Gastroesophageal sphincter (tissue), 4 donors: ENCODE data around the gene OR56A4. TPM values are rescaled to one million over a fixed set of nuclear protein-coding genes. Genes with fewer than 3 reads are reported as not detected.

ENCODE experiments used
- ATAC-seq: fragments of 150-250 bp; one replicate; pipeline ENCODE4 v1.9.1; 2016; ENCODE audit warnings: mild to moderate bottlenecking, moderate library complexity
- H3K27ac ChIP-seq, 4 donors: fragments of 200-600 bp; sonication (generic) in 3 of 4; 1 replicate in 3 of 4; 2 replicates in 1 of 4; pipeline ENCODE4 v1.5.1; 2016 to 2019
- H3K27me3 ChIP-seq: fragments of 200-600 bp; sonication (generic); one replicate; pipeline ENCODE4 v1.5.1; 2019
- H3K36me3 ChIP-seq, 2 donors: fragments of 200-600 bp; sonication (generic); one replicate each; pipeline ENCODE4 v1.5.1; 2019; ENCODE audit warnings: control low read depth in 1 of 2
- H3K4me1 ChIP-seq, 3 donors: fragments of 200-600 bp; sonication (generic); 1 replicate in 2 of 3; 2 replicates in 1 of 3; pipeline ENCODE4 v1.5.1; 2016 to 2019; ENCODE audit warnings: control low read depth in 2 of 3
- H3K4me3 ChIP-seq, 2 donors: fragments of 200-600 bp; sonication (generic); one replicate each; pipeline ENCODE4 v1.5.1; 2019; ENCODE audit warnings: mild to moderate bottlenecking in 1 of 2, moderate library complexity in 1 of 2
- H3K9me3 ChIP-seq, 3 donors: fragments of 200-600 bp; sonication (generic); one replicate each; pipeline ENCODE4 v1.5.1; 2017 to 2019; ENCODE audit warnings: control low read depth in 2 of 3
- EP300 ChIP-seq: sonication (generic); formaldehyde crosslinking; IDR thresholded peaks from one replicate; pipeline ENCODE4 v1.6.1; 2017; ENCODE audit warnings: antibody characterized with exemption, mild to moderate bottlenecking
- POLR2A ChIP-seq, 2 donors: fragments of 450-650 bp; IDR thresholded peaks; one replicate each; pipeline ENCODE4 v1.6.1; 2017; ENCODE audit warnings: antibody characterized with exemption in 2 of 2, mild to moderate bottlenecking in 2 of 2, moderate library complexity in 1 of 2
- POLR2AphosphoS5 ChIP-seq: sonication (generic); formaldehyde crosslinking; IDR thresholded peaks from one replicate; pipeline ENCODE4 v1.6.1; 2017; ENCODE audit warnings: antibody characterized with exemption
- WGBS, 2 donors: methylation state at CpG; one replicate each; pipeline ENCODE4 v1.1.5; 2018; ENCODE audit warnings: low coverage in 1 of 2; 5-methylcytosine and 5-hydroxymethylcytosine counted together
- total RNA-seq, 4 donors: library from RNA; depleted of rRNA; stranded (reverse); fragments of >200 nt; gene quantifications; one replicate each; pipeline ENCODE4 v1.1.0, GENCODE V29; 2016
- TF ChIP-seq, protein P1 (sequence below), 4 experiments: fragments of 200-600 bp in 2 of 4; fragments of 450-650 bp in 2 of 4; sonication (generic) in 1 of 4; IDR thresholded peaks; one replicate each; pipeline ENCODE4 v1.5.1; 2017 to 2019; ENCODE audit warnings: antibody characterized with exemption in 4 of 4, mild to moderate bottlenecking in 2 of 4, moderate library complexity in 2 of 4

The OR56A4 gene
- total RNA-seq, 4 donors from 2014 or later: not detected

DNA sequence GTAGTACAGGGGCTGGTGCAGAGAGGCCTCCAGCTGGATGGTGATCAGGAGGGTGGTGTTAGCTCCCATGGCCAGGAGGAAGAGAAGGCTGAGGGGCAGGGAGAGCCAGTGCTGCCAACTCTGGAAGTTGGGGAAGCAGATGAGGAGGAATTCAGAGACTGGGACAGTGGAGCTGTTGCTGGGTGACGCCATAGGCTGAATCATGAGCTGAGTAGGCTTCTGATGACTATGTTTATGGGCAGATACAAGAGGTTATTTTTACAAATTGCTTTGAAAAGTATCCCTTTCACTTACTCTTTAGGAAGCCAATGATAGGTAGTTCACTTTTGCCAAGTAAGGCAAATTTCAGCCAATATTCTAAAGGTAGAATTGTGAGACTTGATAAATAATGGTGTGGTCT, 20.8 kb upstream of the OR56A4 start:
- Histone ChIP-seq H3K36me3 (no peaks in the 10 kb centered on the region), H3K9me3 (no peaks in the 10 kb centered on the region), H3K27ac (no peak overlapping the region), H3K27me3 (no peaks in the 10 kb centered on the region), H3K4me3 (no peak overlapping the region), H3K4me1 (peaks cover 0 to 11% (median 0%) of the 10 kb centered on the region in 3 donors)
- TF ChIP-seq, protein P1, sequence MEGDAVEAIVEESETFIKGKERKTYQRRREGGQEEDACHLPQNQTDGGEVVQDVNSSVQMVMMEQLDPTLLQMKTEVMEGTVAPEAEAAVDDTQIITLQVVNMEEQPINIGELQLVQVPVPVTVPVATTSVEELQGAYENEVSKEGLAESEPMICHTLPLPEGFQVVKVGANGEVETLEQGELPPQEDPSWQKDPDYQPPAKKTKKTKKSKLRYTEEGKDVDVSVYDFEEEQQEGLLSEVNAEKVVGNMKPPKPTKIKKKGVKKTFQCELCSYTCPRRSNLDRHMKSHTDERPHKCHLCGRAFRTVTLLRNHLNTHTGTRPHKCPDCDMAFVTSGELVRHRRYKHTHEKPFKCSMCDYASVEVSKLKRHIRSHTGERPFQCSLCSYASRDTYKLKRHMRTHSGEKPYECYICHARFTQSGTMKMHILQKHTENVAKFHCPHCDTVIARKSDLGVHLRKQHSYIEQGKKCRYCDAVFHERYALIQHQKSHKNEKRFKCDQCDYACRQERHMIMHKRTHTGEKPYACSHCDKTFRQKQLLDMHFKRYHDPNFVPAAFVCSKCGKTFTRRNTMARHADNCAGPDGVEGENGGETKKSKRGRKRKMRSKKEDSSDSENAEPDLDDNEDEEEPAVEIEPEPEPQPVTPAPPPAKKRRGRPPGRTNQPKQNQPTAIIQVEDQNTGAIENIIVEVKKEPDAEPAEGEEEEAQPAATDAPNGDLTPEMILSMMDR (IDR thresholded peaks at IDR 0.05): no peak
- TF ChIP-seq POLR2AphosphoS5: no peak
- no peak for TF ChIP-seq EP300
- TF ChIP-seq POLR2A (IDR thresholded peaks at IDR 0.05): no peak
- no peak for ATAC-seq
- WGBS, 2 donors: 67 to 86% methylated on average over 1 of the region's 1 CpG

DNA sequence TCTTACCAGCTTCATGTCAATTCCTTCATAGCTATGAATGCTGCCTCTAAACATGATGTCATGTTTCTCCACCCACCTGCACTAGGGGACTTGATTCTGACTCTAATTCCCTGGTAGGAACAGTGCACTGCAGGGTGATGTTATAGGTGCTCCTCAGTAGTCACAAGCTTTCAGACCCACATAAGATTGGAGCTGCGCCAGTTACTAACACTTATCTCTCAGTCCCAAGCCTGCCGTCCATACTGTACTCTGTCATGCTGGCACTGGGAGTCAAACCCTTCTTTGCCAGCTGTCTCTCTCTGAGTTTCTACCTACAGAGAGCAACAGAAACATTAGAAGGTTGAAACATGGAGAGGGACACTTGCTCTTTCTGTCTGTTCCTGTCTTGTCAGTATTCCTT, 18.3 kb upstream of the OR56A4 start:
- TF ChIP-seq POLR2A (IDR thresholded peaks at IDR 0.05) (no peak), EP300 (no peak), POLR2AphosphoS5 (no peak)
- TF ChIP-seq, protein P1 (IDR thresholded peaks at IDR 0.05): no peak
- Histone ChIP-seq H3K9me3 (no peaks in the 10 kb centered on the region), H3K27ac (no peak overlapping the region), H3K36me3 (no peaks in the 10 kb centered on the region), H3K4me3 (no peak overlapping the region), H3K27me3 (no peaks in the 10 kb centered on the region), H3K4me1 (no peaks in the 10 kb centered on the region)
- no peak for ATAC-seq
- WGBS, 2 donors: 63 to 100% methylated on average over 2 of the region's 2 CpGs

DNA sequence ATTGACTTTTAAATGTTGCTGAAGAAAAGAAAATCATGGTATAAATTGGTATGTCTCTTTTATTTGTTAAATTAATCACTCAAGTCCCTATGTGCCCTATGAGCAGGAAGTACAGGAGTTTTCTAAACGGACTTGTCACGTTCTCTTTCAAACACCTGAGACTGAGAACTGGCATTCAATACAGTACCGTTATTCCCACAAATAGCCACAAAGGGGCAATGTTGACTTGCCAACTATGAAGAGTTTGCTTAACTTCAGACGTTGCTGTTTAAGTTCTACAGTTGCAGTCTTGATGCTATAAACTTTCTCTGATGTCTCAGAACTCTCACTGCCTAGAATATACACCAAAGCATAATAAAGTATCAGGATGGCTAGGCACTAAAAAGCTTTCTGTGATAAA, 16.2 kb upstream of the OR56A4 start:
- H3K4me1 ChIP-seq: no peaks in the 10 kb centered on the region
- no peak for TF ChIP-seq POLR2A (IDR thresholded peaks at IDR 0.05)
- TF ChIP-seq, protein P1 (IDR thresholded peaks at IDR 0.05): peak; percentile 13 to 65 (median 50)
- no peak for TF ChIP-seq EP300
- peak; percentile 12 for TF ChIP-seq POLR2AphosphoS5
- H3K27me3 ChIP-seq: no peaks in the 10 kb centered on the region
- H3K9me3 ChIP-seq: no peaks in the 10 kb centered on the region
- ATAC-seq: no peak
- WGBS, 2 donors: 0 to 1% methylated on average over 4 of the region's 4 CpGs
- H3K36me3 ChIP-seq: no peaks in the 10 kb centered on the region
- no peak overlapping the region for H3K27ac ChIP-seq
- no peak overlapping the region for H3K4me3 ChIP-seq

DNA sequence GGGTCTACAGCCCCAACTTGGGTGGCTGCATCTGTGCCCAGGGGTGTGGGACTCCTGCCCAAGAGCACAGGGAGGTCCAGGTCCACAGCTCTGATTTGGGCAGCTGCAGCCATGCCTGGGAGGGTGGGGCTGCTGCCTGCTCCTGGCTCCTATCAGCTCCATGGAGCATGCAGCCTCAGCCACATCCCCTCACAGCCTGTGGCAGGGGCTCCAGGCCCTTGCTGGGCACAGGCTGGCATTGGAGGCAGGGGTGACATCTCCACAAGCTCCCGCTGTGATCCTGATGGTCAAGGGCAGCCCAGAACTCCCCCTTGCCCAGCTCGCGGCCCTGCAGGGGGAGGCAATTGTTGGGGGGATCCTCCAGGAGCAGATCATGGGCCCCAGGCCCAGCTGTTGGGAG, 6.3 kb upstream of the OR56A4 start:
- no peaks in the 10 kb centered on the region for H3K36me3 ChIP-seq
- no peak overlapping the region for H3K4me3 ChIP-seq
- peaks cover 0 to 3% (median 0%) of the 10 kb centered on the region in 3 donors for H3K9me3 ChIP-seq
- no peak overlapping the region for H3K27ac ChIP-seq
- no peak for ATAC-seq
- no peaks in the 10 kb centered on the region for H3K4me1 ChIP-seq
- TF ChIP-seq, protein P1 (IDR thresholded peaks at IDR 0.05): no peak
- TF ChIP-seq POLR2AphosphoS5 (no peak), POLR2A (IDR thresholded peaks at IDR 0.05) (no peak), EP300 (no peak)
- H3K27me3 ChIP-seq: peaks cover 22% of the 10 kb centered on the region
- 100% methylated on average over 1 of the region's 3 CpGs; no CpG with 5 or more reads in 1 of the 2 donors for WGBS, 2 donors

DNA sequence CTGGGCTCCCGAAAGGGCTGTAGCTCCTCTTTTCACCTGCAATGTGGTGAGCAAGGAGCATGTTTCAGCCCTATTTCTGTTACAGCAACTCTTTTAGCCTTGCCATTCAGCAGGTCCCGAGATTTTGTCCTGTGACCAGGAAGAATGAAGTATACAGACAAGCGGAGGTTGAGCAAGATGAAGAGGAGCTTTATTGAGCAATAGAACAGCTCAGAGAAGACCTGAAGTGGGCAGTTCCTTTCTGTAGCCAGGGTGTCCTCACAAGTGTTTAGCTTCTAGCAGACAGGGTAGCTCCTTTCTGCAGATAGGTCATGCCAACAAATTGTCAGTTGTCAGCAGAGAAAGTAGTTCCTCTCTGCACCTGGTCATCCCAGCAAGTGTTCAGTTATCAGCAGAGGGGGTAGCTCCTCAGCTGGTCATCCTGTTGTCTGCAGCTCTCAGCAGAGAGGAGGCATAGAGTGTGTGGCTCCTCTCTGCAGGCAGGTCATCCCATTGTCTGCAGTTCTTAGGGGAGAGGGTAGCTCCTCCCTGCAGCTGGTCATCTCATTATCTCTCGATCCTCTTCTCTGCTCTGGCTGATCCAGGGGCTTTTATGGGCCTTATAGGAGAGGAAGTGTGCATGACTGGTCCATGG, 5.4 kb upstream of the OR56A4 start:
- peaks cover 22% of the 10 kb centered on the region for H3K27me3 ChIP-seq
- ATAC-seq: no peak
- no peaks in the 10 kb centered on the region for H3K36me3 ChIP-seq
- peaks cover 0 to 3% (median 0%) of the 10 kb centered on the region in 3 donors for H3K9me3 ChIP-seq
- TF ChIP-seq POLR2AphosphoS5: no peak
- no peak overlapping the region for H3K27ac ChIP-seq
- H3K4me3 ChIP-seq: no peak overlapping the region
- no peaks in the 10 kb centered on the region for H3K4me1 ChIP-seq
- WGBS, 2 donors: 40 to 100% methylated on average over 1 to 2 of the region's 4 CpGs
